Measurements from ENCODE around the gene ARL8A.
"Not testable (repeated sequence)": the region's sequence is repeated elsewhere in the genome, so short reads cannot be mapped to it uniquely, and the experiment has no call there.

ARL8A gene

GRCh38 chr1:202144402-202145067 lies at the start of gene ARL8A:
TSS of gene ARL8A (minus strand) at chr1:202144737. CDS start at chr1:202144572, 165 bp downstream.
- peak in 1 of 2 donors; percentile 58 for DNase-seq (ENCODE audit: extremely low read depth in 1 of 2, low read depth in 1 of 2)

GRCh38 chr1:202194328-202194648 lies 49.8 kb upstream of the ARL8A start:
- DNase-seq (ENCODE audit: extremely low read depth in 1 of 2, low read depth in 1 of 2): no peak

DNA sequence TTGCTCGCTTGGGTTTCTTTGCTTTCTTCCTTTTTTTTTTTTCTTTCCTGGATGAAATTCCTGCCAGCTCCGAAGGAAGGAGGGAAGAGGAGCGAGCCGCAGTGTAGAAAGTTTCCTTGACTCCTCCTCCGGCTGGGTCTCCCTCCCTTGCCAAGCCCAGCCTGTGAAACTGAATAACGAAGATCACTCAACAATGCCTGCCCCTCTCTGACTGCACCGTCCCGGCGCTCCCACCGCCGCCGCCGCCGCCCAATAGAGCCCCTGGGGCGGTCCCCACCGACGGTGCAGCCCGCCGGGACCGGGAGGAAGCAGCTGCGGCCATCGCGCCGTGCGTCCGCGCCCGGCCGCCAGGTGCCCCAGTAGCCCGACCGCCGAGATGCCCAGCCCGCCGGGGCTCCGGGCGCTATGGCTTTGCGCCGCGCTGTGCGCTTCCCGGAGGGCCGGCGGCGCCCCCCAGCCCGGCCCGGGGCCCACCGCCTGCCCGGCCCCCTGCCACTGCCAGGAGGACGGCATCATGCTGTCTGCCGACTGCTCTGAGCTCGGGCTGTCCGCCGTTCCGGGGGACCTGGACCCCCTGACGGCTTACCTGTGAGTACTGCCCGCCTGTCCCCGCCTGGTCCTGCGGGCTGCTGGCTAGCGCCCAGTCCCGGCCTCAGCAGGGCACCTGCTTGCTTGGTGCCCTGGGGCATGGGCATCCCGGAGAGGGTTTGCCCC lies 49.2 kb upstream of the ARL8A start, which contains the start of gene LGR6:
TSS of gene LGR6 (plus strand) at position 186 of the 714 bp plus-strand sequence. CDS start at position 377, 191 bp downstream.
- DNase-seq (ENCODE audit: extremely low read depth in 1 of 2, low read depth in 1 of 2): no peak

- DNase-seq (ENCODE audit: extremely low read depth in 1 of 2, low read depth in 1 of 2): peak; percentile 14 to 37
Observed at GRCh38 chr1:202192770-202193613, 48.5 kb upstream of the ARL8A start.

- not testable (repeated sequence) for DNase-seq (ENCODE audit: extremely low read depth in 1 of 2, low read depth in 1 of 2)
Observed at GRCh38 chr1:202191391-202191790, 46.9 kb upstream of the ARL8A start.

DNA sequence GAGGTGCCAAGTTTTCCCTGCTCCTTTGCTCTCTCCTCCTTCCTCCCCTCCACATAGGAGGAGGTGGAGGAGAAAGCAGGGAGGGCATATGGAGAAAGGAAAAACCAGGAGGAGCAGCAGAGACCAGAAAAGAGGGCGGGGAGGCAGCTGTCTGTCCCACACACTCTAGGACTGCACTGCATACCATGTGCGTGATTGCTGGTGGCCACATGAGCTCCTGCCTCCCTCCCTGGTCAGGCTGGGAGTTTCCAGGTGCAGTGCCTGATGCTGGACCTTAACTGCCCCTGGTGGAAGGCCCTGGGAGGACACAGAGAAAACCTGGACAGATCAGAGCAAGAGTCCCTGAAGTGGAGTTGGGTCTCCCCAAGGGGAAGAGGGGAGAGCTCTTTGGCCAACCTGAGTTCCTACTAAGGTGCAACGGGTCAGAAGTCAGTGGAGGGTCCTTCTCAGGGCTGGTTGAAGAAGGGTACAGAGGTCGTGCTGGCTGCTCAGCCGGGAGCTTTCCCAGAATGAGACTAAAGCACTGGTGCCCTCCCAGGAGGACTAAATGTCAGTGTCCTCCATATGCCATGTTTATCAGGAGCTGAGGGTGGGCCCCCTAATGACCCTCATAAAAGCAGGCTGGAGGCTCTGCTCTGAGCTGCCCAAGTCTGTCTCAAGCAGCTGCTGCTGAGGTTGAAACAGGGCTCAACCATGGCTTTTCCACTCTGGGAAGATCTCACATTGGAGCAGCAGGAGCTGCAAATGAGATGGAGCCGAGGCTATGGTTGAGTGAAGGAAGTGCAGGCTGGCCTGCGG lies 45.6 kb upstream of the ARL8A start:
- DNase-seq (ENCODE audit: extremely low read depth in 1 of 2, low read depth in 1 of 2): no peak

- DNase-seq (ENCODE audit: extremely low read depth in 1 of 2, low read depth in 1 of 2): peak; percentile 49 to 75
Observed at GRCh38 chr1:202189001-202189790, 44.7 kb upstream of the ARL8A start.

DNA sequence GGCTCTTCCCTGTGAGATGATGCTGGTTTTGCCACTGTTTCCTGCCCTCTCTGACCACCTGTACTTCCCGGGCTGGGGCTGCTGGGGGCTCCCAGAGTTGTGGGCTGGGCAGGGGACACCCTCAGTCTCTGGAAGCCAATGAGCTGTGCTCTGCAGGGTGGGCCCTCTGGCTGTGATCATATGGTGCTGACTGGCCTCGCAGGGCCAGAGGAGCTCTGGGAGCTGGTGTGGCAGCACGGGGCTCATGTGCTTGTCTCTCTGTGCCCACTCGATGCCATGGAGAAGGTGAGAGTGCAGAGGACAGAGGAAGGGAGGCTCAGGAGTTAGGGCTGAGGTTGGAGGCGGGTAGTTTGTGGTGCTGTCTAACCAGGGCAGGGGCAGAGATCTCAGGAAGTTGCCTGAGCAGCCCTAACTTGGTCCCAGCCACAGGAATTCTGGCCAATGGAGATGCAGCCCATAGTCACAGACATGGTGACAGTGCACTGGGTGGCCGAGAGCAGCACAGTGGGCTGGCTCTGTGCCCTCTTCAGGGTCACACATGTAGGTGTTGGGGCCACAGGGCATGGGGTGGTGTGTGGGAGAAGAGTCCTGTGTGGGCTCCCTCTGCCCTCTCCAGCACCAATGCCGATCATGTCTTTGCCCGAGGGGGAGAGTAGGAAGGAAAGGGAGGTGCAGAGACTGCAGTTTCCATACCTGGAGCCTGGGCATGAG lies 43.3 kb upstream of the ARL8A start:
- no peak for DNase-seq (ENCODE audit: extremely low read depth in 1 of 2, low read depth in 1 of 2)

- no peak for DNase-seq (ENCODE audit: extremely low read depth in 1 of 2, low read depth in 1 of 2)
Observed at GRCh38 chr1:202187041-202187671, 42.6 kb upstream of the ARL8A start.

DNA sequence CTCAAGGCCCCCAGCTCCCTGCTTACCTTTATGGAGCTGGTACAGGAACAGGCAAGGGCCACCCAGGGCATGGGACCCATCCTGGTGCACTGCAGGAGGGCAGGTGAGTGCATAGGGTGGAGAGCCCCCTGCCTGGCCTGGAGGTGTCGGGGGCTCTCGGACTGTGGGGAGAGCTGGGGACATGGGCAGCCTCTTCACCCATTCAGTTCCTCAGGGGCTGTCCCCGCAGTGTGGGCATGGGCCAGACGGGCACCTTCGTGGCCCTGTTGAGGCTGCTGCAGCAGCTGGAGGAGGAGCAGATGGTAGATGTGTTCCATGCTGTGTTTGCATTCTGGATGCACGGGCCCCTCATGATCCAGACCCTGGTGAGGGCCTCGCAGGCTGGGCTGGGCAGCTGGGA lies 41.8 kb upstream of the ARL8A start:
- no peak for DNase-seq (ENCODE audit: extremely low read depth in 1 of 2, low read depth in 1 of 2)

DNA sequence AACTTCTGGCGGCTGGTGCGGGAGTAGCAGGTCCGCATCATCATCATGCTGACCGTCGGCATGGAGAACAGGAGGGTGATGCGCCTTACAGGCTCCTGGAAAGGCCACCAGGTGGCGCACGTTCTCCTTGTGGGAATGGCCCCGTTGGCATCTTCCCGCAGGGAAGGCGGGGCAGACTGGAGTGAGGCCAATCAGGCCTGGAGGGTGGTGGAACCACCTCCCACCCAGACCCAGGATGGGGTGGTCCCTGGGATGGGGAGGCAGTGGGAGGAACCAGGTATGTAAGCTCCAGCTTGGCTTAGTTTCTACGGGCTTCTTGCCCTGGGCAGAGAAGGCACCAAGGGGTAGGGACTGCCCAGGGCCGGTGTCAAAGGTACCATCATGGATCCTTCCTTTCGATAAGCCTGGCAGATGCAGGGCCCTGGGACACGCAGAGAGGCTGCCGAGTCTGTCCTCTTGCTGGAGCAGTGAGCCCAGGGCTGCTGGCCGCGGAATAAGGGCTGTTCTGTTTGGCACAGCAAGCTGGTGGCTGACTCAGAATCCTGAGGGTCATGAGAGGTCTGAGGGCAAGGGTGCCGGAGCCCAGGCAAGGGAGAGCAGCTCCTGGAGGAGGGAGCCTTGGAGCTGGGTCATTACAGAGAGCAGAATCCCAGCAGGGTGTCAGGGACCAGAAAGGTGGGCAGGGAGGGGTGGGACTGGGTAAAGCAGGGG lies 40.4 kb upstream of the ARL8A start:
- peak in 1 of 2 donors; percentile 61 for DNase-seq (ENCODE audit: extremely low read depth in 1 of 2, low read depth in 1 of 2)

GRCh38 chr1:202182040-202182877 lies 37.7 kb upstream of the ARL8A start:
- no peak for DNase-seq (ENCODE audit: extremely low read depth in 1 of 2, low read depth in 1 of 2)

GRCh38 chr1:202181586-202181985 lies 37.0 kb upstream of the ARL8A start:
- DNase-seq (ENCODE audit: extremely low read depth in 1 of 2, low read depth in 1 of 2): no peak

DNA sequence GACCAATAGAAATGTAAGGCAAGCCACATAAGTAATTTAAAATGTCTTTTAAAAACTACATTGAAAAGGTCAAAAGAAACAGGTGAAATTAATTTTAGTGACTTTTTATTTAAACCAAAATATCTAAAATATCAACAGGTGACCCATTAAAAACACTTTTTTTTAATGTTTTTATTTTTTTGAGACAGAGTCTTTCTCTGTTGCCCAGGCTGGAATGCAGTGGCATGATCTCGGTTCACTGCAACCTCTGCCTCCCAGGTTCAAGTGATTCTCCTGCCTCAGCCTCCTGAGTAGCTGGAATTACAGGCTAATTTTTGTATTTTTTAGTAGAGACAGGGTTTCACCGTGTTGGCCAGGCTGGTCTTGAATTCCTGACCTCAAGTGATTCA lies 36.2 kb upstream of the ARL8A start:
- DNase-seq (ENCODE audit: extremely low read depth in 1 of 2, low read depth in 1 of 2): not testable (repeated sequence)

DNA sequence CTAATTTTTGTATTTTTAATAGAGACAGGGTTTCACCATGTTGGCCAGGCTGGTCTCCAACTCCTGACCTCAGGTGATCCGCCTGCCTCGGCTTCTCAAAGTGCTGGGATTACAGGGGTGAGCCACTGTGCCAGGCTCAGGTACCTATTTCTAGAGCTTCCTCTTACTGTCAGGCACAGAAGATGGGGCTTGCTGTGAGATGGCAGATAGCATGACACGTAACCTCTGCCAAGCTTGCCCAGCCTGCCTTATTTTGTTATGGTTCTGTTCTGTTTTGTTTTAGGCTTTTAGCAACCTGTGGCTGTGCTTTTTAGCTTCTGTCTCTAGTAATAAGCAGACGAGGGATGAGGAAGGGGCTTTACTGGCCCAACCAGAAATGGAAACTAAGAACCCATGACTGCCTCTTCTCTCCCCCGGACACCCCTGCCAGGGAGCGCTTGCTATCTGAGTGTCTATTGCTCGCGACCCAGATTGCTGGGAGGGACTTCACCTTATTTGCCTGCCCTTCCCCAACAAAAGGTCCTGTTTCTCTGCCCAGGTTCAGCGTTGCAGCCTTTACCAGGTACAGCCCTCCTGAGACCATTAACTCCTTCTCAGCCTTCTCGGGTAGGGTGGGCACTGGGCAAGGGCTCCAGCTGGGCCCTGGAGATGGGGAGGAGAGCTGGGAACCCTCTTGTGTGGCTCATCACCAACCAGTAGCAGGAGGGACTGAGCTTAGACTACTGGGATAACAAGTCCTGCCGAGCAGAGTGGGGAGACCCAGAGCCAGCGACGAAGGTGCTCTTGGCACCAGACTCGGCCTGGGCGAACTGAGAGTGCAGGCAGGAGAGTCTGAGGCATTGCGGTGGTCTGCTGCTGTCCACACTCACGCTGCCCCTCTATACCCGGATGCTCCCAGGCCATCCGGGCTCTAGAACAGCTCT lies 35.6 kb upstream of the ARL8A start:
- no peak for DNase-seq (ENCODE audit: extremely low read depth in 1 of 2, low read depth in 1 of 2)
